Measurements from ENCODE around the gene SSTR4. TPM values are rescaled to one million over a fixed set of nuclear protein-coding genes. Genes with fewer than 3 reads are reported as not detected.
A peak's percentile ranks its signal among the peaks of the same experiment; 100 is the strongest.

Gene SSTR4
- total RNA-seq, 5 donors from 2014 or later (not counting 1 experiment from before 2014, with no cell fraction given): not detected

- H3K4me3 Mint-ChIP-seq: no peak overlapping the region
- H3K27ac Mint-ChIP-seq: no peak overlapping the region
- no peak overlapping the region for H3K4me3 ChIP-seq (ENCODE audit: control insufficient read depth in 1 of 2, extremely low read depth in 1 of 2, low read length in 1 of 2)
- no peaks in the 10 kb centered on the region for H3K36me3 Mint-ChIP-seq
- H3K9me3 Mint-ChIP-seq: no peaks in the 10 kb centered on the region
- DNase-seq: no peak
- ATAC-seq (replicated peaks in 1 of 4): no peak
- no peak overlapping the region for H3K27ac ChIP-seq (ENCODE audit: low read length)
- H3K36me3 ChIP-seq (ENCODE audit: control insufficient read depth in 2 of 2, extremely low read depth in 1 of 2, insufficient read depth in 1 of 2, low read length in 1 of 2): no peaks in the 10 kb centered on the region
- H3K4me1 ChIP-seq (ENCODE audit: control insufficient read depth in 1 of 2, extremely low read depth in 1 of 2, insufficient read depth in 2 of 2, low read length in 2 of 2): peaks cover 8 to 28% of the 10 kb centered on the region in 2 experiments
- H3K27me3 ChIP-seq (replicated peaks in 1 of 2; ENCODE audit: control insufficient read depth in 2 of 2, extremely low read depth in 1 of 2, insufficient read depth in 2 of 2, low read length in 1 of 2): peaks cover 6 to 39% of the 10 kb centered on the region in 2 experiments
- no peaks in the 10 kb centered on the region for H3K9me3 ChIP-seq
- POLR2A ChIA-PET: no interaction called here
- peaks cover 39 to 40% of the 10 kb centered on the region in 2 donors for H3K27me3 Mint-ChIP-seq
- peaks cover 0 to 3% (median 0%) of the 10 kb centered on the region in 3 donors for H3K4me1 Mint-ChIP-seq
- CTCF ChIA-PET: no interaction called here
Measured at GRCh38 chr20:23046431-23046830, 11.3 kb downstream of the SSTR4 start.

DNA sequence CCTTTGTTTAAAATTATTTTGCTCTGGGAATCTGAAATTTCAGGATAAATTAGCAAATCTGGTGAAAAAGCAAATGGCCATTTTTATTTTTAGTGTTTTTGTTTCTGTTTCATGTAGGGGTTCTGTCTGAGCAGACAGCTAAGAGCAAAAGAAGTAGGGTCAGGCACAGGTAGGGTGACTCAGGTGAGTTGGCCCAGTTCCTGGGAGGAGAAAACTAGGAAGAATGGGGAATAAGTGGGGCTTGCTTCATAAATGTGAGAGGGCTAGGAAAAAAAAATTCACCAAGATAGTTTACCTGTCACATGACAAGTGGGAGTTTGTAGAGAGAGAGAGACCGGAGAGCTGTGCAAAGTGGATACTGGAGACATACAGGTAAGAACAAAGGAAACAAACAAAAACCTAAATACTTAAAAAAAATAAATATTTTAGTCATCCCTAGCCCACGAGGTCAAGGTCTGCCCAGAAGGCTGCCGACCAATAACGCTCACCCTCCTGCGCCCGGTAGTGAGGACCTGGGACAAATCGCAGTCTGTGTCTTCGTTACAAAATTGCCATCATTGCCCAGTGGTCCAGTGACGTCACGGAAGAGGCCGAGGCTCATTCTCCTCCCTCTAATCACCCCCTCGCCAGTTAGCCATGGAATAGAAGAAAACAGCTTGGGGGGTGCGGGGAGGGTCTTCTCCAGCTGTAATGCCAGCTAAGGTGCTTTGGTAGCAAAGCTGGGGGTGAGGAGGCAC lies 12.1 kb downstream of the SSTR4 start:
- peaks cover 35 to 36% of the 10 kb centered on the region in 2 donors for H3K27me3 Mint-ChIP-seq
- no peak for ATAC-seq (replicated peaks in 1 of 4)
- H3K36me3 ChIP-seq (ENCODE audit: control insufficient read depth in 2 of 2, extremely low read depth in 1 of 2, insufficient read depth in 1 of 2, low read length in 1 of 2): no peaks in the 10 kb centered on the region
- H3K27ac Mint-ChIP-seq: no peak overlapping the region
- H3K9me3 ChIP-seq: no peaks in the 10 kb centered on the region
- peaks cover 8 to 28% of the 10 kb centered on the region in 2 experiments for H3K4me1 ChIP-seq (ENCODE audit: control insufficient read depth in 1 of 2, extremely low read depth in 1 of 2, insufficient read depth in 2 of 2, low read length in 2 of 2)
- no peaks in the 10 kb centered on the region for H3K9me3 Mint-ChIP-seq
- WGBS (ENCODE audit: insufficient coverage): 89% methylated on average over 7 of the region's 13 CpGs
- H3K4me1 Mint-ChIP-seq: peaks cover 0 to 3% (median 0%) of the 10 kb centered on the region in 3 donors
- H3K27ac ChIP-seq (ENCODE audit: low read length): no peak overlapping the region
- H3K36me3 Mint-ChIP-seq: no peaks in the 10 kb centered on the region
- peak overlapping the region in 1 of 3 donors; percentile 15 for H3K4me3 Mint-ChIP-seq
- DNase-seq: no peak
- POLR2A ChIA-PET: no interaction called here
- CTCF ChIA-PET: no interaction called here
- H3K27me3 ChIP-seq (replicated peaks in 1 of 2; ENCODE audit: control insufficient read depth in 2 of 2, extremely low read depth in 1 of 2, insufficient read depth in 2 of 2, low read length in 1 of 2): peaks cover 6 to 45% of the 10 kb centered on the region in 2 experiments
- H3K4me3 ChIP-seq (ENCODE audit: control insufficient read depth in 1 of 2, extremely low read depth in 1 of 2, low read length in 1 of 2): no peak overlapping the region

- no peak overlapping the region for H3K27ac Mint-ChIP-seq
- 21% methylated on average over 44 of the region's 47 CpGs for WGBS (ENCODE audit: insufficient coverage)
- peaks cover 6 to 46% of the 10 kb centered on the region in 2 experiments for H3K27me3 ChIP-seq (replicated peaks in 1 of 2; ENCODE audit: control insufficient read depth in 2 of 2, extremely low read depth in 1 of 2, insufficient read depth in 2 of 2, low read length in 1 of 2)
- H3K27me3 Mint-ChIP-seq: peaks cover 40 to 41% of the 10 kb centered on the region in 2 donors
- H3K36me3 ChIP-seq (ENCODE audit: control insufficient read depth in 2 of 2, extremely low read depth in 1 of 2, insufficient read depth in 1 of 2, low read length in 1 of 2): no peaks in the 10 kb centered on the region
- no peak for ATAC-seq (replicated peaks in 1 of 4)
- H3K4me1 ChIP-seq (ENCODE audit: control insufficient read depth in 1 of 2, extremely low read depth in 1 of 2, insufficient read depth in 2 of 2, low read length in 2 of 2): peaks cover 8 to 28% of the 10 kb centered on the region in 2 experiments
- ChIA-PET POLR2A (no interaction called here), CTCF (no interaction called here)
- H3K36me3 Mint-ChIP-seq: no peaks in the 10 kb centered on the region
- H3K9me3 Mint-ChIP-seq: no peaks in the 10 kb centered on the region
- H3K4me3 Mint-ChIP-seq: peak overlapping the region in 1 of 3 donors; percentile 15
- DNase-seq: no peak
- no peak overlapping the region for H3K27ac ChIP-seq (ENCODE audit: low read length)
- H3K4me1 Mint-ChIP-seq: peaks cover 0 to 3% (median 0%) of the 10 kb centered on the region in 3 donors
- no peaks in the 10 kb centered on the region for H3K9me3 ChIP-seq
- H3K4me3 ChIP-seq (ENCODE audit: control insufficient read depth in 1 of 2, extremely low read depth in 1 of 2, low read length in 1 of 2): no peak overlapping the region
Measured at GRCh38 chr20:23047738-23048214, 12.7 kb downstream of the SSTR4 start.

- Mint-ChIP-seq H3K4me3 (no peak overlapping the region), H3K27ac (no peak overlapping the region), H3K9me3 (no peaks in the 10 kb centered on the region), H3K27me3 (peaks cover 46 to 48% of the 10 kb centered on the region in 2 donors), H3K36me3 (no peaks in the 10 kb centered on the region), H3K4me1 (peaks cover 0 to 3% (median 0%) of the 10 kb centered on the region in 3 donors)
- Histone ChIP-seq H3K9me3 (no peaks in the 10 kb centered on the region), H3K27ac (ENCODE audit: low read length) (no peak overlapping the region), H3K4me3 (ENCODE audit: control insufficient read depth in 1 of 2, extremely low read depth in 1 of 2, low read length in 1 of 2) (peak overlapping the region in 1 of 2 donors; percentile 59), H3K4me1 (ENCODE audit: control insufficient read depth in 1 of 2, extremely low read depth in 1 of 2, insufficient read depth in 2 of 2, low read length in 2 of 2) (peaks cover 8 to 28% of the 10 kb centered on the region in 2 experiments), H3K36me3 (ENCODE audit: control insufficient read depth in 2 of 2, extremely low read depth in 1 of 2, insufficient read depth in 1 of 2, low read length in 1 of 2) (no peaks in the 10 kb centered on the region), H3K27me3 (replicated peaks in 1 of 2; ENCODE audit: control insufficient read depth in 2 of 2, extremely low read depth in 1 of 2, insufficient read depth in 2 of 2, low read length in 1 of 2) (peaks cover 6 to 46% of the 10 kb centered on the region in 2 experiments)
- peak in 3 of 35 experiments; percentile 17 to 26 (median 26) for DNase-seq
- POLR2A ChIA-PET: no interaction called here
- peak in 2 of 4 experiments; percentile 9 to 34 for ATAC-seq (replicated peaks in 1 of 4)
- WGBS (ENCODE audit: insufficient coverage): 7% methylated on average over 90 of the region's 92 CpGs
- CTCF ChIA-PET: no interaction called here
Measured at GRCh38 chr20:23048283-23049200, 13.4 kb downstream of the SSTR4 start.

DNA sequence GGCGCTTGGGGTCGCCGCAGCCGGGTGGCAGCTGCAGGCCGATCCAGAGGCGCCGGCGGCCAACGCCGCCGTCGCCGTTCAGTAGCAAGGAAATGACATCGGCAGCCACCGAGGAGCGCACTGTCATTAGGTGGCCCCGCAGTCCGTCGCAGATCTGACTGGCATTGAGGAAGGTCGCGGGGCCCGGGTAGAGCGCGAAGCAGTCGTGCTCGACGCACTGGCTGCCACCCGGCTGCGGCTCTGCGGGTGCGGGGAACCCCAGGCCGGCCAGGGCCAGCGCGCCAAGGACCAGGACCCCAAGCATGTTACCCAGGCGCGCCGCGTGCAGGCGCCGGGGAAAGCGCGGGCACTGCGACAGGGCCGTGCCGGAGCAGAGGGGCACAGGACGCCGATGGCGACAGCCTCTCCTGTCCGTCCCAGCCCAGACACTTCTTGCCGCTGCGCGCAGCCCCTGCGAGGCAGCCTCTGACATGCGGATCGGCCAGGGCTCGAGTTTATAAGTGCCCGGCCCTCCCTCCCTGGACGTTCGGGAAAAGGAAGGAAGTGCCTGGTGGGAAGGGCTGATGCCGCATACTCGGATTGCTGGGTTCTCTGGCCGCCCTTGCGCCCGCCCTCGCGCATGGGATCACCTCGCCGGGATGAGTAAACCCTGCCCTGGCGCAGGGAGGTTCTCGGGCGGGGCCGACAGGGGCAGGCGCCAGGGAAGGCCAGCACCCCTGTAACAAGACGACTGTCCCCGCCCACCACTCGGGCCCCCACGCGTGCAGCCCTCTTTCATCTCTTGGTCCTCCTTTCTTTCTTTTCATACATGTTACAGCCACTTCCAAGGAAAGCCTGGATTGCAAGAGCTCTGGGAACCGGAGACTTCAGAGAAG lies 14.3 kb downstream of the SSTR4 start, which contains the start of gene THBD:
THBD (minus strand) TSS at position 472 of the 875 bp plus-strand sequence; CDS start at position 304, 168 bp downstream.
- Mint-ChIP-seq H3K36me3 (no peaks in the 10 kb centered on the region), H3K4me1 (peaks cover 0 to 3% (median 0%) of the 10 kb centered on the region in 3 donors), H3K27ac (no peak within 1 kb of the TSS), H3K4me3 (no peak within 1 kb of the TSS), H3K27me3 (peaks cover 40 to 52% of the 10 kb centered on the region in 2 donors), H3K9me3 (no peaks in the 10 kb centered on the region)
- Histone ChIP-seq H3K27ac (ENCODE audit: low read length) (no peak within 1 kb of the TSS), H3K9me3 (no peaks in the 10 kb centered on the region), H3K4me1 (ENCODE audit: control insufficient read depth in 1 of 2, extremely low read depth in 1 of 2, insufficient read depth in 2 of 2, low read length in 2 of 2) (peaks cover 8 to 28% of the 10 kb centered on the region in 2 experiments), H3K36me3 (ENCODE audit: control insufficient read depth in 2 of 2, extremely low read depth in 1 of 2, insufficient read depth in 1 of 2, low read length in 1 of 2) (no peaks in the 10 kb centered on the region), H3K4me3 (ENCODE audit: control insufficient read depth in 1 of 2, extremely low read depth in 1 of 2, low read length in 1 of 2) (peak within 1 kb of the TSS in 1 of 2 donors; percentile 59), H3K27me3 (replicated peaks in 1 of 2; ENCODE audit: control insufficient read depth in 2 of 2, extremely low read depth in 1 of 2, insufficient read depth in 2 of 2, low read length in 1 of 2) (peaks cover 6 to 43% of the 10 kb centered on the region in 2 experiments)
- POLR2A ChIA-PET: no interaction called here
- no peak for DNase-seq
- WGBS (ENCODE audit: insufficient coverage): 1% methylated on average over 78 of the region's 79 CpGs
- ATAC-seq (replicated peaks in 1 of 4): no peak
- CTCF ChIA-PET: no interaction called here

Data from T-cell (primary cell).